ENCODE data around the gene DDX49.

The DDX49 gene

GRCh38 chr19:18939163-18939562 lies 19.6 kb downstream of the DDX49 start:
- peak overlapping the region; percentile 87 for H3K27ac Mint-ChIP-seq
- peak overlapping the region; percentile 41 for H3K4me3 Mint-ChIP-seq
- no peaks in the 10 kb centered on the region for H3K27me3 Mint-ChIP-seq
- peaks cover 50% of the 10 kb centered on the region for H3K36me3 Mint-ChIP-seq (ENCODE audit: low read depth)
- peaks cover 28% of the 10 kb centered on the region for H3K4me1 Mint-ChIP-seq (ENCODE audit: low read depth)
- no peaks in the 10 kb centered on the region for H3K9me3 Mint-ChIP-seq
- intact Hi-C loops (cut with micrococcal nuclease): no loop called here

GRCh38 chr19:18939922-18940768 lies 20.6 kb downstream of the DDX49 start:
- Mint-ChIP-seq H3K27ac (peak overlapping the region; percentile 87), H3K27me3 (no peaks in the 10 kb centered on the region), H3K9me3 (no peaks in the 10 kb centered on the region), H3K36me3 (ENCODE audit: low read depth) (peaks cover 41% of the 10 kb centered on the region), H3K4me1 (ENCODE audit: low read depth) (peaks cover 26% of the 10 kb centered on the region), H3K4me3 (peak overlapping the region; percentile 89)
- intact Hi-C loops (cut with micrococcal nuclease): loop anchor here (2.0 to 5.0 kb wide), 2 partner anchors 27 to 47 kb away; no protein-coding TSS in a partner anchor

DNA sequence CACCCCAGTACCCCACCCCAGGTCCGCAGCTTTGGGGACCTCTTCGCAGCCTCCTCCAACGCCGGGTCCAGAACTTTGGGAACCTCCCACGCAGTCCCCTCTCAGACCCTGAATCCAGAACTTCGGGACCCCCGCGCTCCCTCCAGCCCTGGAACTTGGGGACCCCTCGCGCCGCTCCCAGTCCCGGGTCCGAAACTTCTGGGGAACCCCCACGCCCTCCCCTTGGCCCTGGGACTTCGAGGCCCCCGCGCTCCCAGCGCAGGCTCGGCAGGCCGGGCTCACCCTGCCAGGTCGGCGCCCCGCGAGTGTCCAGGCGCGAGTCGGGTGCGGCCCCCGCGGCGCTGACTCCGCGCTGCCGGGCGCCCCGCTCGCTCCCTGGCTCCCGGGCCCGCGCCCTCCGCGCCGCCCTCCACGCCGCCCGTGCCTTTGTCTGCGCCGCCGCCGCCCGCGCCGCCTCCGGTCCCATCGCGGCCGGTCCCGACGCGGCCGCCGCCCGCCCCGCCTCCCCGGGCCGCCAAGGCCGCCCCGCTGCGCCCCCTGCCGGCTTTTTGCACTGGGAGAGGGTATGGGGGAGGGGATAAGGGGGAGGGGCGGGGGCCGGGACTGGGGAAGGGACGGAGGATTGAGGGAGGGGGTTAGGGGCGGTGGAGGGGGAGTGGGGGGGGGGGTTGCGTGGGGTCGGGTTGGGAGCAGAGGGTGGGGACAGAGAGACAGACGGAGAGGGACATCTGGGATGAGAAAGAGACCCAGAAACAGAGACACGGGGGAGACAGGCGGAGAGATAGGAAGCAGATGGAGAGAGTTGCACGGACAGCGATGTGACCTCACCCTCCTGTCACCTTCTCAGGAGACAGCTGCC lies 21.5 kb downstream of the DDX49 start, which contains the start of gene HOMER3:
TSS of gene HOMER3 (minus strand) at position 449 of the 859 bp plus-strand sequence. CDS start 2,235 bp downstream, outside the sequence.
- intact Hi-C loops (cut with micrococcal nuclease): loop anchor here (2.0 to 5.0 kb wide), 2 partner anchors 26 to 46 kb away; no protein-coding TSS in a partner anchor
- Mint-ChIP-seq H3K27ac (peak within 1 kb of the TSS; percentile 87), H3K9me3 (no peaks in the 10 kb centered on the region), H3K36me3 (ENCODE audit: low read depth) (peaks cover 36% of the 10 kb centered on the region), H3K4me3 (peak within 1 kb of the TSS; percentile 89), H3K27me3 (no peaks in the 10 kb centered on the region), H3K4me1 (ENCODE audit: low read depth) (peaks cover 26% of the 10 kb centered on the region)

GRCh38 chr19:18941628-18942354 lies 22.3 kb downstream of the DDX49 start:
- peaks cover 37% of the 10 kb centered on the region for H3K36me3 Mint-ChIP-seq (ENCODE audit: low read depth)
- intact Hi-C loops (cut with micrococcal nuclease): loop anchor here (2.0 to 5.0 kb wide), 2 partner anchors 25 to 46 kb away; no protein-coding TSS in a partner anchor
- H3K27ac Mint-ChIP-seq: peak overlapping the region; percentile 40
- H3K9me3 Mint-ChIP-seq: no peaks in the 10 kb centered on the region
- peak overlapping the region; percentile 60 for H3K4me3 Mint-ChIP-seq
- no peaks in the 10 kb centered on the region for H3K27me3 Mint-ChIP-seq
- peaks cover 26% of the 10 kb centered on the region for H3K4me1 Mint-ChIP-seq (ENCODE audit: low read depth)

DNA sequence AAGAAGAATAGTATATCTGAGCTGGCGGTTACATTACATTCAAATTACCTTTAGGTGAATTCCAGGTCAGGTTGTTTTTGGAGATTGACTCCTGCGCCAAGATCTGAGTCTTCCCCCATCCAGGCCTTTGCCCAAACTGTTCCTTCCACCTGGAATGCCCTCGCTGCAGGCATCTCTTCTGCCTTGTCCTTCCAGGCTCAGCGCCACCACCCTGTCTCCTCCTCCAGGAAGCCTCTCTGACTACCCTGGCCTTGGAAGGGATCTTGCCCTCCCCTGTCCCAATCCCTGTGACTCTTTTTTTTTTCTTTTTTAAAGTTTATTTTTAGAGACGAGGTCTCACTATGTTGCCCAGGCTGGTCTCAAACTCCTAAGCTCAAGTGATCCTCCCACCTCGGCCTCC lies 23.2 kb downstream of the DDX49 start:
- intact Hi-C loops (cut with micrococcal nuclease): loop anchor here (5.0 kb wide), 1 partner anchor 45 kb away; no protein-coding TSS in a partner anchor
- no peak overlapping the region for H3K4me3 Mint-ChIP-seq
- peaks cover 28% of the 10 kb centered on the region for H3K36me3 Mint-ChIP-seq (ENCODE audit: low read depth)
- H3K27me3 Mint-ChIP-seq: no peaks in the 10 kb centered on the region
- peaks cover 26% of the 10 kb centered on the region for H3K4me1 Mint-ChIP-seq (ENCODE audit: low read depth)
- no peak overlapping the region for H3K27ac Mint-ChIP-seq
- no peaks in the 10 kb centered on the region for H3K9me3 Mint-ChIP-seq

- Mint-ChIP-seq H3K27ac (no peak overlapping the region), H3K9me3 (no peaks in the 10 kb centered on the region), H3K4me1 (ENCODE audit: low read depth) (peaks cover 24% of the 10 kb centered on the region), H3K27me3 (no peaks in the 10 kb centered on the region), H3K4me3 (no peak overlapping the region), H3K36me3 (ENCODE audit: low read depth) (peaks cover 20% of the 10 kb centered on the region)
- intact Hi-C loops (cut with micrococcal nuclease): loop anchor here (5.0 kb wide), 1 partner anchor 44 kb away; no protein-coding TSS in a partner anchor
Observed at GRCh38 chr19:18943465-18943864, 23.9 kb downstream of the DDX49 start.

DNA sequence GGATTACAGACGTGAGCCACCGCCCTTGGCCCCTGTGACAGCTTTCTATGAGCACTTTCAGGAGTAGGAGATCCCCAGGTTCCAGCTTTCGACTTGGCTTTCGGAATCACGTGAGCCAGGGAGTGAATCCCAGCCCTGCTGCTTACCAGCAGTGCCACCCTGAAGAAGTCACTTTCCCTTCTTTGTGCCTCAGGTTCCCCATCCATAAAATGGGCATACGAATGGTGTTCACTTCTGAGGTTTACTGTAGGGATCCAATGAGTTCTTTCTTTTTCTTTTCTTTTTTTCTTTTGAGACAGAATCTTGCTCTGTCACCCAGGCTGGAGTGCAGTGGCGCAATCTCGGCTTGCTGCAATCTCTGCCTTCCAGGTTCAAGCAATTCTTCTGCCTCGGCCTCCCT lies 25.8 kb downstream of the DDX49 start:
- no peak overlapping the region for H3K4me3 Mint-ChIP-seq
- intact Hi-C loops (cut with micrococcal nuclease): no loop called here
- H3K4me1 Mint-ChIP-seq (ENCODE audit: low read depth): peaks cover 10% of the 10 kb centered on the region
- H3K27me3 Mint-ChIP-seq: no peaks in the 10 kb centered on the region
- peak overlapping the region; percentile 50 for H3K27ac Mint-ChIP-seq
- H3K9me3 Mint-ChIP-seq: no peaks in the 10 kb centered on the region
- H3K36me3 Mint-ChIP-seq (ENCODE audit: low read depth): peaks cover 6% of the 10 kb centered on the region

DNA sequence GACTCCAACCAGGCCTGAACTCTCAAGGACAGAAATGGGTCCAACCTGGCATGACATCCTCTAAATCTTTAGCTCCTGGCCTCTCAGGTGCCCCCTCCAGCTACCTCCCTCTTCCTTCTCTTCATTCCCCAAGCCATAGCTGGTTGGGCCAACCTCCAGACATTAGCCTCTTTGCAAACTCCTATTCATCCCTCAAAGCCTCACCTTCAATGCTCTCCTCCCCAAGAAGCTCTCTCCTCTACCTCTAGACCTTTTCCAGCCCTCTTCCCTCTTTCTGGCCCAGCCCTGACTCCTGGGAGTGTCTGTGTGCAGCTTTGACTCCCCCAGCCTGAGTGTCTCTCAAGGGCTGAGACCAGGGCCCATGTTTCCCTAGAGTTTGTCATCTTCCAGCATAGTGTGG lies 26.8 kb downstream of the DDX49 start:
- Mint-ChIP-seq H3K4me3 (no peak overlapping the region), H3K36me3 (ENCODE audit: low read depth) (peaks cover 6% of the 10 kb centered on the region), H3K4me1 (ENCODE audit: low read depth) (peaks cover 9% of the 10 kb centered on the region), H3K27me3 (no peaks in the 10 kb centered on the region), H3K27ac (no peak overlapping the region), H3K9me3 (no peaks in the 10 kb centered on the region)
- intact Hi-C loops (cut with micrococcal nuclease): no loop called here

- Mint-ChIP-seq H3K9me3 (no peaks in the 10 kb centered on the region), H3K27me3 (no peaks in the 10 kb centered on the region), H3K4me1 (ENCODE audit: low read depth) (peaks cover 3% of the 10 kb centered on the region), H3K27ac (no peak overlapping the region), H3K36me3 (ENCODE audit: low read depth) (peaks cover 6% of the 10 kb centered on the region), H3K4me3 (no peak overlapping the region)
- intact Hi-C loops (cut with micrococcal nuclease): no loop called here
Observed at GRCh38 chr19:18946918-18947317, 27.4 kb downstream of the DDX49 start.

- Mint-ChIP-seq H3K4me3 (no peak overlapping the region), H3K9me3 (no peaks in the 10 kb centered on the region), H3K36me3 (ENCODE audit: low read depth) (peaks cover 6% of the 10 kb centered on the region), H3K27me3 (no peaks in the 10 kb centered on the region), H3K4me1 (ENCODE audit: low read depth) (no peaks in the 10 kb centered on the region), H3K27ac (no peak overlapping the region)
- intact Hi-C loops (cut with micrococcal nuclease): no loop called here
Observed at GRCh38 chr19:18948075-18948975, 28.8 kb downstream of the DDX49 start.

GRCh38 chr19:18948976-18949356 lies 29.5 kb downstream of the DDX49 start:
- Mint-ChIP-seq H3K9me3 (peaks cover 2% of the 10 kb centered on the region), H3K27ac (no peak overlapping the region), H3K4me3 (no peak overlapping the region), H3K27me3 (no peaks in the 10 kb centered on the region), H3K4me1 (ENCODE audit: low read depth) (no peaks in the 10 kb centered on the region), H3K36me3 (ENCODE audit: low read depth) (peaks cover 6% of the 10 kb centered on the region)
- intact Hi-C loops (cut with micrococcal nuclease): no loop called here

DNA sequence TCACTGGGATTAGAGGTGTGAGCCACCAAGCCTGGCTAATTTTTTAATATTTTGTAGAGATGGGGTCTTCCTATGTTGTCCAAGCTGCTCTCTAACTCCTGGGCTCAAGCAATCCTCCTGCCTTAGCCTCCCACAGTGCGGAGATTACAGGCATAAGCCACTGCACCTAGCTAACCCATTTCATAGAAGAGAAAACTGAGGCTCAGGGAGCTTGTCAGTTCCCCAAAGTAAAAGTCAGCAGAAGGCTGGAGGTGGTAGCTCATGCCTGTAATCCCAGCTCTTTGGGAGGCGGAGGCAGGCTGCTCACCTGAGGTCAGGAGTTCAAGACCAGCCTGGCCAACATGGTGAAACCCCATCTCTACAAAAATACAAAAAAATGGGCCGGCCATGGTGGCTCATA lies 30.3 kb downstream of the DDX49 start:
- no peaks in the 10 kb centered on the region for H3K4me1 Mint-ChIP-seq (ENCODE audit: low read depth)

More for the DNA sequence above, 30.3 kb downstream of the DDX49 start:
- Mint-ChIP-seq H3K9me3 (peaks cover 11% of the 10 kb centered on the region), H3K4me3 (no peak overlapping the region), H3K36me3 (ENCODE audit: low read depth) (peaks cover 6% of the 10 kb centered on the region), H3K27me3 (no peaks in the 10 kb centered on the region), H3K27ac (no peak overlapping the region)
- intact Hi-C loops (cut with micrococcal nuclease): no loop called here
